ENCODE results near the gene CCDC187. TPM values are rescaled to one million over a fixed set of nuclear protein-coding genes. Genes with fewer than 3 reads are reported as not detected.

The CCDC187 gene
- total RNA-seq, 1 donor from 2014 or later = not detected

GRCh38 chr9:136213733-136214132 lies 90.2 kb downstream of the CCDC187 start:
- Mint-ChIP-seq H3K4me1 (no peaks in the 10 kb centered on the region), H3K9me3 (no peaks in the 10 kb centered on the region), H3K36me3 (peaks cover 13% of the 10 kb centered on the region), H3K4me3 (no peak overlapping the region), H3K27me3 (ENCODE audit: insufficient read depth, low read depth) (no peaks in the 10 kb centered on the region), H3K27ac (no peak overlapping the region)
- Histone ChIP-seq H2AFZ (replicated peaks) (no peak overlapping the region), H3K9ac (no peak overlapping the region), H4K20me1 (ENCODE audit: low read depth) (peaks cover 28% of the 10 kb centered on the region), H3K4me2 (no peak overlapping the region), H3K4me3 (no peak overlapping the region), H3K27me3 (no peaks in the 10 kb centered on the region), H3K36me3 (peaks cover 3% of the 10 kb centered on the region), H3F3A (ENCODE audit: low read depth) (no peaks in the 10 kb centered on the region), H3K4me1 (no peaks in the 10 kb centered on the region), H3K79me2 (ENCODE audit: low read depth) (no peaks in the 10 kb centered on the region), H3K9me3 (ENCODE audit: low read depth) (no peaks in the 10 kb centered on the region), H3K27ac (no peak overlapping the region)
- no peak for TF ChIP-seq CTCF (IDR thresholded peaks at IDR 0.05)
- no peak for TF ChIP-seq EZH2 (IDR thresholded peaks at IDR 0.05)
- no peak for TF ChIP-seq EZH2phosphoT487 (IDR thresholded peaks at IDR 0.05)
- no peak for DNase-seq (ENCODE audit: low spot score)

DNA sequence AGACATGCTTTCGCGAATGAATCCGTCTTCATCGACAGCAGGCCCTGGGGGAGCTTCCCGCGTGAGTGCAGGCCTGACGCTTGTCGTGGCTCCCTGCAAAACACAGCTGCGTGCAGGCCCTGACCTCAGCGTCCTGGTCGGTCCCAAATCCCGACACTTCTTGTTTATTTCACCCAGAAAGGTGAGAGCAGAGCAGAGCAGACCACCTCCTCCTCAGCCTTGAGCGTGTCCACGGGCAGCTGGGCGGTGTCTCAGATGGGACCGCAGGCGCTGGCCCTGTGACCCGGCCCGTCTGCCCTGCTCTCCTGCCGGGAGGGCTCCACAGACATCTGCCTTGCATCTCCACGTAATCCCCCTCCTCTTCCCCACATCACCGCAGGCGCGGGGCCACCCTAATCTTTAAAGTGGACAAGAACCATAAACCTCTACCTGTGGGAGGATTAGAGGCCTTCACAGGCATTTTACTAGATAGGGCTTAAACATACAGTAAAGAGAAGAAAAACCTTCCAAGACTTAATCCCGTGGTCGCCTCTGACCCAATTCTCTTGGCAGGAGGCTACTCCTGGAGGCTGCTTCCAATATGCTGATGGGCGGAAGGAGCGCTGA lies 91.4 kb downstream of the CCDC187 start:
- no peak for DNase-seq (ENCODE audit: low spot score)
- H3K27me3 Mint-ChIP-seq (ENCODE audit: insufficient read depth, low read depth) = no peaks in the 10 kb centered on the region
- no peak overlapping the region for H3K4me3 Mint-ChIP-seq
- Histone ChIP-seq H3K79me2 (ENCODE audit: low read depth) (no peaks in the 10 kb centered on the region), H3K27me3 (no peaks in the 10 kb centered on the region), H3K4me2 (no peak overlapping the region), H2AFZ (replicated peaks) (no peak overlapping the region), H3K4me3 (no peak overlapping the region), H3K4me1 (no peaks in the 10 kb centered on the region), H3K9me3 (ENCODE audit: low read depth) (no peaks in the 10 kb centered on the region), H3K9ac (no peak overlapping the region), H4K20me1 (ENCODE audit: low read depth) (peaks cover 35% of the 10 kb centered on the region), H3F3A (ENCODE audit: low read depth) (no peaks in the 10 kb centered on the region), H3K27ac (no peak overlapping the region), H3K36me3 (peaks cover 3% of the 10 kb centered on the region)
- peaks cover 15% of the 10 kb centered on the region for H3K36me3 Mint-ChIP-seq
- H3K4me1 Mint-ChIP-seq = no peaks in the 10 kb centered on the region
- no peaks in the 10 kb centered on the region for H3K9me3 Mint-ChIP-seq
- H3K27ac Mint-ChIP-seq = no peak overlapping the region
- TF ChIP-seq EZH2phosphoT487 (IDR thresholded peaks at IDR 0.05) (no peak), CTCF (IDR thresholded peaks at IDR 0.05) (no peak), EZH2 (IDR thresholded peaks at IDR 0.05) (no peak)

DNA sequence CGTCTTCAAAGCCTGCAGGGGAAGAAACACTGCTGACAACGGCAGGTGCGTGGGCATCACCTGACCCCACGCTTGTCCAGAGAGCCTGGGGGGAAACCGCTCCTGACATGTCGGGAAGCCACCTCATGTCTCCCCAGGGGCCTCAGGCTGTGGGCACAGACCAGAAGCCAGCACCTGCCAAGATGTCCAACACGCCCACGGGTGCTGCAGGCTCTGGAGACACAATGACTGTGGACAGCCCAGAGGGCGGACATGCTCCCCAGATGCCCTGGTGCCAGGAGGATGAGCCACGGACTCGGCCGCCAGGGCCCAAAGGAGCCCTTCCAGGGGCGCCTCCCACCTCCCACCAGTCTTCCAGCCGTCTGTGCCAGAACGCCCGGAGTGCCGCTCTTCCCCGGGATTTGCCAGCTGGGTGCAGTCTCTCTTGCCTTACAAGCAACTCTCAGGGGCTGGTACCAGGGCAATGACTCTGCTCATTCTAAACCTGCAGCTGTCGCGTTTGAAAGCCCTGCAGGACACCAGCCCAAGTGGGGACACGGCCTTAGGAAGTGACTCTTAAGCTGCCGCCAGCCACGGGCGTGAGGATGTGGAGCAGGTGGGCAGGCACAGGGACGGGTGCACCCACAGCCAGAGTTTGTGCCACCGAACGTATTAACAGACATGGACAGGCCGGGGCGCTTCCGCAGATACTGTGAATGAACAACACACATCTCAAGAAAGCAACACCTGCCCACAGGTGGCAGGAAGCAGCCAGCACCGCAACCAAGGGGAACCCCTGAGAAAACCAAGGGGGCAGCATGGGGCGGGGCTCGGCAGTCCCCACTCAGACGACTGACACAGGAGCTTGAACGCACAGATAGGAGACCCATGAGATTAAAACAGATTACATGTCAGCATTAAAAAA lies 92.2 kb downstream of the CCDC187 start:
- peaks cover 3% of the 10 kb centered on the region for H3K36me3 ChIP-seq
- H3K9me3 Mint-ChIP-seq = no peaks in the 10 kb centered on the region
- no peak overlapping the region for H3K27ac ChIP-seq
- H3K36me3 Mint-ChIP-seq = peaks cover 20% of the 10 kb centered on the region
- TF ChIP-seq CTCF (IDR thresholded peaks at IDR 0.05) = no peak
- no peak for TF ChIP-seq EZH2 (IDR thresholded peaks at IDR 0.05)
- TF ChIP-seq EZH2phosphoT487 (IDR thresholded peaks at IDR 0.05) = no peak
- H3K4me3 Mint-ChIP-seq = no peak overlapping the region
- H3K9ac ChIP-seq = no peak overlapping the region
- H2AFZ ChIP-seq (replicated peaks) = no peak overlapping the region
- DNase-seq (ENCODE audit: low spot score) = no peak
- no peaks in the 10 kb centered on the region for H3K79me2 ChIP-seq (ENCODE audit: low read depth)
- H3K9me3 ChIP-seq (ENCODE audit: low read depth) = no peaks in the 10 kb centered on the region
- H4K20me1 ChIP-seq (ENCODE audit: low read depth) = peaks cover 42% of the 10 kb centered on the region
- H3K27me3 ChIP-seq = peaks cover 2% of the 10 kb centered on the region
- no peaks in the 10 kb centered on the region for H3F3A ChIP-seq (ENCODE audit: low read depth)
- H3K4me1 Mint-ChIP-seq = no peaks in the 10 kb centered on the region
- H3K27ac Mint-ChIP-seq = no peak overlapping the region
- no peaks in the 10 kb centered on the region for H3K4me1 ChIP-seq
- no peak overlapping the region for H3K4me2 ChIP-seq
- no peak overlapping the region for H3K4me3 ChIP-seq
- peaks cover under 1% of the 10 kb centered on the region for H3K27me3 Mint-ChIP-seq (ENCODE audit: insufficient read depth, low read depth)
